Fibroblast of the aortic adventitia (primary cell): ENCODE data around the gene ZNF672. TPM values are rescaled to one million over a fixed set of nuclear protein-coding genes. Genes with fewer than 3 reads are reported as not detected.
"Not testable (repeated sequence)": the region's sequence is repeated elsewhere in the genome, so short reads cannot be mapped to it uniquely, and the experiment has no call there.

Experiments used
- DNase-seq: peaks from one replicate; pipeline ENCODE4 v3.0.0-alpha.2; 2010; ENCODE audit warnings: low read depth
- H3K4me3 ChIP-seq: 2 replicates; pipeline ENCODE4 v1.5.1; 2011; ENCODE audit warnings: low read depth, mild to moderate bottlenecking, control low read depth, low read length, moderate library complexity
- CTCF ChIP-seq: IDR thresholded peaks from 2 replicates; pipeline ENCODE4 v1.5.1; 2011; ENCODE audit warnings: mild to moderate bottlenecking, low read length, control low read depth, inconsistent platforms; ENCODE audit not compliant: insufficient read depth
- total RNA-seq: library from RNA; depleted of rRNA; stranded (reverse); fragments of >200 nt; gene quantifications from 2 replicates; pipeline ENCODE4 v1.2.3, GENCODE V29; 2012; ENCODE audit warnings: low replicate concordance

Gene ZNF672
- total RNA-seq, 1 donor: 12.9 TPM

DNA sequence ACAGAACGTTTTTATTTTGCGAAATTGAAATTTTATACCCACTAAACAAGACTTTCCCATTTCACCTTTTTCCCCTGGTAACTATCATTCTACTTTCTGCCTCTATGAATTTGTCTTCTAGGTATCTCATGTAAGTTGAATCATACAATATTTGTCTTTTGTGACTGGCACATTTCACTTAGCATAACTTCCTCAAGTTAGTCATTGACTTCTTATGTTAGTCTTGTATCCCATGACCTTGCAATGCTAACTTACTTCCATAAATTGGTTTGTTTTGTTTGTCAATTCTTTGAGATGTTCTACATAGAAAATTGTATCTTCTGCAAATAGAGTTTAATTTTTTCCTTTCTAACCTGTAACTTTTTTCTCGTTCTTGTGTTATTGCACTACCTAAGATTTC is 39.2 kb upstream of the ZNF672 start:
- DNase-seq: no peak
- no peak for TF ChIP-seq CTCF
- H3K4me3 ChIP-seq: no peak overlapping the region

- no peak overlapping the region for H3K4me3 ChIP-seq
- no peak for TF ChIP-seq CTCF
- no peak for DNase-seq
Measured at GRCh38 chr1:248800459-248800858, 37.6 kb upstream of the ZNF672 start.

GRCh38 chr1:248802454-248802853 is 35.6 kb upstream of the ZNF672 start:
- no peak for TF ChIP-seq CTCF
- no peak overlapping the region for H3K4me3 ChIP-seq
- DNase-seq: no peak

DNA sequence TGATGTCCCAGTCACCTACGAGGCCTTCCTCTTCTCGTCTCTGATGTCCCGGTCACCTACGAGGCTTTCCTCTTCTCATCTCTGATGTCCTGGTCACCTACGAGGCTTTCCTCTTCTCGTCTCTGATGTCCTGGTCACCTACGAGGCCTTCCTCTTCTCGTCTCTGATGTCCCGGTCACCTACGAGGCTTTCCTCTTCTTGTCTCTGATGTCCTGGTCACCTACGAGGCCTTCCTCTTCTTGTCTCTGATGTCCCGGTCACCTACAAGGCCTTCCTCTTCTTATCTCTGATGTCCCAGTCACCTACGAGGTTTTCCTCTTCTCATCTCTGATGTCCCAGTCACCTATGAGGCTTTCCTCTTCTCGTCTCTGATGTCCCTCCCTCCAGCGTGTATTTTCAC is 34.5 kb upstream of the ZNF672 start:
- H3K4me3 ChIP-seq, DNase-seq: not testable (repeated sequence)

GRCh38 chr1:248804771-248805681 is 33.0 kb upstream of the ZNF672 start:
- no peak overlapping the region for H3K4me3 ChIP-seq
- no peak for DNase-seq
- no peak for TF ChIP-seq CTCF

DNA sequence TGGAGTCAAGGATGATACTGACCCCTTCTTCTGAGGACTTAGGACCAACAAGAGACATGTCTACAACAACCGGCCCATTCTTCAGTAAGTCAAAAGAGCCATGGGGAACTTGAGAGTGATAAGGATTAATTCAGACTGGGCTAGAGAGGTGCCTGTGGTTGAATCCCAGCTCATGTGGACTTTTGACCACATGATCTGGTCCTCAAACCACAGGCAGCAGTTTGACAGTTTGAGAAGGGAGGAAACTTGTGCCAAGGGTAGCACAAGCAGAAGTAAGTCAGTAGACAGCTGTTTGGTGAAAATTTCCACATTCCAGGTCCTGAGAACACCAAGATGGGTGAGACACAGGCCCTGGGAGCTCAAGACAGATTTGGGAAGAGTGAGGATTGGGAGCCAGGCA is 32.1 kb upstream of the ZNF672 start:
- H3K4me3 ChIP-seq: no peak overlapping the region
- peak; percentile 8 for DNase-seq
- TF ChIP-seq CTCF: no peak

DNA sequence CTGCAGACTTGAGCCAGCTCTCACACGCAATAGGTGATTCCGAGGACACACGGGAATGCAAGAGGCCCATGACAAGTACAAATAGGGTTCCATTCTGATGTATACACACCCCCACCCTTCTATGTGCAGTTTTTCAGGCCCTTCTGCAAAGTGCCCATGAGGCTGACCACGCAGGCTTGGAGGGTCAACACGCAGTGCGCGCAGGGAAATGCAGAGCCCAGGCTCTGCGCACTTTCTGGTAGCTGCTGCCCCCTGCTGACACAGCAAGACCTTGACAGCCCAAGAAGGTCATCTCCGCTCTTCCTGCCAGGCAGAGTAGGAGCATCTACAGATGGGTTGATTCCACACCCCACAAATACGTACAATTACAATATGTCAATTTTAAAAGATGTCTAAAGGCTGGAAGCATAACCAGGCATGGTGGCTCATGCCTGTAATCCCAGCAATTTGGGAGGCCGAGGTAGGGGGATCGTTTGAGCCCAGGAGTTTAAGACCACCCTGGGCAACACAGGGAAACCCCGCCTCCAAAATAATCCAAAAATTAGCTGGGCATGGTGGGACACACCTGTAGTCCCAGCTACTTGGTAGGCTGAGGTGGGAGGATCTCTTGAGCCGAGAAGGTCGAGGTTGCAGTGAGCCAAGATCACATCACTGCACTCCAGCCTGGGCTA is 30.8 kb upstream of the ZNF672 start:
- peak; percentile 76 for TF ChIP-seq CTCF
- H3K4me3 ChIP-seq: no peak overlapping the region
- DNase-seq: peak; percentile 51
